K562 (cell line): ENCODE results near the gene ARAP1. TPM values are rescaled to one million over a fixed set of nuclear protein-coding genes. Genes with fewer than 3 reads are reported as not detected.

ENCODE experiments used
- ATF3 ChIP-seq, 2 experiments: fragments of 450-650 bp in 1 of 2; sonication (generic) in 1 of 2; formaldehyde crosslinking in 1 of 2; IDR thresholded peaks in 1 of 2; conservative IDR thresholded peaks in 1 of 2; 2 replicates each; pipeline versions ENCODE4 v1.6.1 to v1.8.1; 2016 to 2023; ENCODE audit warnings: mild to moderate bottlenecking in 2 of 2, moderate library complexity in 2 of 2, inconsistent platforms in 1 of 2, missing genetic modification reagents in 1 of 2
- CBX8 ChIP-seq: fragments of 200-600 bp; sonication (generic); IDR thresholded peaks from 2 replicates; pipeline ENCODE4 v1.6.1; 2012; ENCODE audit warnings: borderline replicate concordance, mixed run types, low read depth, mild to moderate bottlenecking, moderate library complexity, mixed read lengths, low read length, control low read depth, inconsistent platforms; ENCODE audit not compliant: poor library complexity, severe bottlenecking; ENCODE audit errors: extremely low read depth
- CEBPB ChIP-seq: fragments of 450-650 bp; IDR thresholded peaks from 2 replicates; pipeline ENCODE4 v1.6.1; 2016; ENCODE audit warnings: missing genetic modification characterization, missing compliant biosample characterization
- MGA ChIP-seq: fragments of 450-650 bp; IDR thresholded peaks from 2 replicates; pipeline ENCODE4 v1.6.1; 2016; ENCODE audit warnings: mild to moderate bottlenecking, moderate library complexity
- MXD1 ChIP-seq: fragments of 250-450 bp; sonication (Bioruptor Pico); IDR thresholded peaks from 2 replicates; pipeline ENCODE4 v1.8.0; 2021; ENCODE audit warnings: borderline replicate concordance, mild to moderate bottlenecking, moderate library complexity; ENCODE audit not compliant: poor library complexity, severe bottlenecking
- PML ChIP-seq: IDR thresholded peaks from 2 replicates; pipeline ENCODE4 v1.6.1; 2012; ENCODE audit warnings: low read length, inconsistent platforms
- SRF ChIP-seq, 2 experiments: fragments of 250-450, 450-650 bp in 1 of 2; sonication (Bioruptor Pico) in 1 of 2; sonication (generic) in 1 of 2; formaldehyde crosslinking; IDR thresholded peaks; 2 replicates each; pipeline versions ENCODE4 v1.5.0 to v1.5.1; 2020 to 2022; ENCODE audit warnings: mild to moderate bottlenecking in 1 of 2, missing genetic modification reagents in 1 of 2
- TBP ChIP-seq: optimal IDR thresholded peaks from 2 replicates; pipeline ENCODE3; 2011; ENCODE audit warnings: low read depth, low read length, improper control_type of control experiment
- ZFX ChIP-seq: sonication (generic); formaldehyde crosslinking; IDR thresholded peaks from 2 replicates; pipeline ENCODE4 v1.8.0; 2022; ENCODE audit warnings: mild to moderate bottlenecking, missing genetic modification reagents, moderate library complexity
- ZNF589 ChIP-seq: fragments of 200-800 bp; sonication (Bioruptor generic); IDR thresholded peaks from 2 replicates; pipeline ENCODE4 v1.6.1; 2016; ENCODE audit warnings: low read depth, missing genetic modification characterization, missing compliant biosample characterization
- ZNF644 ChIP-seq: fragments of 200-800 bp; sonication (Bioruptor generic); IDR thresholded peaks from 2 replicates; pipeline ENCODE4 v1.6.1; 2016; ENCODE audit warnings: low read depth, missing genetic modification characterization, missing compliant biosample characterization
- ZNF77 ChIP-seq: fragments of 250-450 bp; sonication (Bioruptor Pico); IDR thresholded peaks from 2 replicates; pipeline ENCODE4 v1.5.0; 2020
- polyA plus RNA-seq, 8 experiments: library from polyadenylated mRNA; depleted of rRNA in 4 of 8; stranded (reverse) in 5 of 8; unstranded in 3 of 8; fragments of >200 nt; fragmentation: Nextera tagmentation in 2 of 8; fragmentation: Illumina TruSeq in 1 of 8; extraction: Ambion mirVana in 2 of 8; extraction: Trizol in 1 of 8; gene quantifications; 2 replicates each; pipeline versions ENCODE4 v1.2.1 to v1.2.3, GENCODE V29; 2011 to 2014; ENCODE audit warnings: inconsistent platforms in 1 of 8, missing spikeins in 1 of 8
- total RNA-seq, 7 experiments: library from RNA; depleted of rRNA in 6 of 7; stranded (reverse); fragments of >200 nt in 6 of 7; fragmentation: Illumina TruSeq in 2 of 7; extraction: Trizol in 2 of 7; gene quantifications; 2 replicates each; pipeline versions ENCODE4 v1.2.1 to v1.2.3, GENCODE V29; 2011 to 2021; ENCODE audit warnings: low replicate concordance in 1 of 7

Gene ARAP1
- total and polyA plus RNA-seq, 9 of the 15 experiments (the other 6 are each of a cell fraction or from before 2014, with no cell fraction given) = 0.23 to 67.0 (median 24.6) TPM

GRCh38 chr11:72793425-72794367 lies 41.5 kb upstream of the ARAP1 start, which contains the start of gene STARD10 (continued):
- TF ChIP-seq MXD1 (CRISPR knock-in tag) = no peak
- TF ChIP-seq ATF3 (IDR thresholded peaks at IDR 0.05) = peak; percentile 17; the same call in 1 of the 2 replicates
- peak; percentile 51 for TF ChIP-seq ATF3 (CRISPR knock-in tag; conservative IDR thresholded peaks at IDR 0.05)
- TF ChIP-seq ZNF644 (tag) = peak; percentile 63
- no peak for TF ChIP-seq PML
- TF ChIP-seq MGA = peak; percentile 84
- 0 out of 2 replicates have a peak, but pooled peaks have one; percentile 16 for TF ChIP-seq CEBPB (tag)
- TF ChIP-seq ZFX = peak; percentile 79
- no peak for TF ChIP-seq ZNF77 (CRISPR knock-in tag)
- TF ChIP-seq SRF (CRISPR knock-in tag; IDR thresholded peaks at IDR 0.05) = peak in 1 of 2 experiments; percentile 51; a peak in 1 of 4 replicates
- no peak for TF ChIP-seq CBX8
- TF ChIP-seq TBP = peak; percentile 23
- peak; percentile 61; the same call in 1 of the 2 replicates for TF ChIP-seq ZNF589 (CRISPR knock-in tag)
